ENCODE measurements around the gene MED27. TPM values are rescaled to one million over a fixed set of nuclear protein-coding genes. Genes with fewer than 3 reads are reported as not detected.

Gene MED27
- total RNA-seq, 2 donors from 2014 or later = 29.8 to 37.0 TPM

- peaks cover 14% of the 10 kb centered on the region for H3K27me3 ChIP-seq (ENCODE audit: control insufficient read depth, insufficient read depth, low read length, poor library complexity, severe bottlenecking)
- H3K9me3 Mint-ChIP-seq = peaks cover 2% of the 10 kb centered on the region
- no peak for DNase-seq
- H3K27ac ChIP-seq (ENCODE audit: low read depth, low read length) = no peak overlapping the region
- no peak overlapping the region for H3K4me3 Mint-ChIP-seq
- H3K9me3 ChIP-seq (ENCODE audit: control insufficient read depth, low read length) = no peaks in the 10 kb centered on the region
- H3K4me1 Mint-ChIP-seq = peaks cover 4% of the 10 kb centered on the region
- no peak overlapping the region for H3K27ac Mint-ChIP-seq
- H3K4me1 ChIP-seq (ENCODE audit: control insufficient read depth, insufficient read depth, low read length) = no peaks in the 10 kb centered on the region
- peaks cover 10% of the 10 kb centered on the region for H3K27me3 Mint-ChIP-seq (ENCODE audit: insufficient read depth)
- no peak for TF ChIP-seq CTCF (conservative IDR thresholded peaks at IDR 0.05)
- no peak overlapping the region for H3K9ac ChIP-seq (ENCODE audit: extremely low read depth, low read length, poor library complexity, severe bottlenecking)
- WGBS, 2 experiments (ENCODE audit: insufficient coverage in 1 of 2, insufficient read length in 1 of 2) = 90 to 91% methylated on average over 5 of the region's 5 CpGs
- no peak overlapping the region for H3K4me3 ChIP-seq (ENCODE audit: low read length)
- H3K36me3 Mint-ChIP-seq (ENCODE audit: low read depth) = no peaks in the 10 kb centered on the region
- no peaks in the 10 kb centered on the region for H3K36me3 ChIP-seq (ENCODE audit: control insufficient read depth, insufficient read depth, low read length)
Observed at GRCh38 chr9:132090771-132091170, 11.1 kb upstream of the MED27 start.

GRCh38 chr9:132087438-132088030 lies 7.9 kb upstream of the MED27 start:
- Histone ChIP-seq H3K27ac (ENCODE audit: low read depth, low read length) (no peak overlapping the region), H3K4me3 (ENCODE audit: low read length) (no peak overlapping the region), H3K4me1 (ENCODE audit: control insufficient read depth, insufficient read depth, low read length) (no peaks in the 10 kb centered on the region), H3K9me3 (ENCODE audit: control insufficient read depth, low read length) (no peaks in the 10 kb centered on the region), H3K36me3 (ENCODE audit: control insufficient read depth, insufficient read depth, low read length) (no peaks in the 10 kb centered on the region), H3K9ac (ENCODE audit: extremely low read depth, low read length, poor library complexity, severe bottlenecking) (no peak overlapping the region), H3K27me3 (ENCODE audit: control insufficient read depth, insufficient read depth, low read length, poor library complexity, severe bottlenecking) (no peaks in the 10 kb centered on the region)
- Mint-ChIP-seq H3K36me3 (ENCODE audit: low read depth) (no peaks in the 10 kb centered on the region), H3K4me3 (no peak overlapping the region), H3K4me1 (peaks cover 4% of the 10 kb centered on the region), H3K27me3 (ENCODE audit: insufficient read depth) (peaks cover 7% of the 10 kb centered on the region), H3K27ac (no peak overlapping the region), H3K9me3 (peaks cover 2% of the 10 kb centered on the region)
- DNase-seq = no peak
- TF ChIP-seq CTCF (conservative IDR thresholded peaks at IDR 0.05) = no peak
- 86 to 90% methylated on average over 1 to 7 of the region's 7 CpGs for WGBS, 2 experiments (ENCODE audit: insufficient coverage in 1 of 2, insufficient read length in 1 of 2)

GRCh38 chr9:132082188-132082587 lies 2.5 kb upstream of the MED27 start:
- Histone ChIP-seq H3K36me3 (ENCODE audit: control insufficient read depth, insufficient read depth, low read length) (no peaks in the 10 kb centered on the region), H3K9ac (ENCODE audit: extremely low read depth, low read length, poor library complexity, severe bottlenecking) (no peak overlapping the region), H3K4me1 (ENCODE audit: control insufficient read depth, insufficient read depth, low read length) (no peaks in the 10 kb centered on the region), H3K4me3 (ENCODE audit: low read length) (no peak overlapping the region), H3K9me3 (ENCODE audit: control insufficient read depth, low read length) (no peaks in the 10 kb centered on the region), H3K27ac (ENCODE audit: low read depth, low read length) (no peak overlapping the region), H3K27me3 (ENCODE audit: control insufficient read depth, insufficient read depth, low read length, poor library complexity, severe bottlenecking) (no peaks in the 10 kb centered on the region)
- WGBS, 2 experiments (ENCODE audit: insufficient coverage in 1 of 2, insufficient read length in 1 of 2) = 83% methylated on average over 5 of the region's 5 CpGs; no CpG with 5 or more reads in 1 of the 2 experiments
- no peak for DNase-seq
- no peaks in the 10 kb centered on the region for H3K9me3 Mint-ChIP-seq
- H3K4me1 Mint-ChIP-seq = peaks cover 16% of the 10 kb centered on the region
- no peaks in the 10 kb centered on the region for H3K36me3 Mint-ChIP-seq (ENCODE audit: low read depth)
- no peak overlapping the region for H3K27ac Mint-ChIP-seq
- TF ChIP-seq CTCF (conservative IDR thresholded peaks at IDR 0.05) = no peak
- H3K4me3 Mint-ChIP-seq = no peak overlapping the region
- H3K27me3 Mint-ChIP-seq (ENCODE audit: insufficient read depth) = peaks cover 7% of the 10 kb centered on the region

Measured in endodermal cell (in vitro differentiated cells).